Osteocyte (in vitro differentiated cells): ENCODE data around the gene TTBK1. TPM values are rescaled to one million over a fixed set of nuclear protein-coding genes. Genes with fewer than 3 reads are reported as not detected.

Source experiments
- DNase-seq: peaks from one replicate; pipeline ENCODE4 v3.0.0; 2021; ENCODE audit warnings: mixed read lengths; ENCODE audit not compliant: unreplicated experiment; ENCODE audit errors: extremely low spot score
- H3K27ac Mint-ChIP-seq: one replicate; pipeline ENCODE4 v1.8.0; 2021; ENCODE audit warnings: mild to moderate bottlenecking, mixed read lengths; ENCODE audit not compliant: unreplicated experiment
- H3K27me3 Mint-ChIP-seq: one replicate; pipeline ENCODE4 v1.8.0; 2021; ENCODE audit warnings: mixed read lengths; ENCODE audit not compliant: unreplicated experiment
- H3K36me3 Mint-ChIP-seq: one replicate; pipeline ENCODE4 v1.8.0; 2021; ENCODE audit warnings: mixed read lengths; ENCODE audit not compliant: unreplicated experiment
- H3K4me1 Mint-ChIP-seq: one replicate; pipeline ENCODE4 v1.8.0; 2021; ENCODE audit warnings: mixed read lengths; ENCODE audit not compliant: unreplicated experiment
- H3K4me3 Mint-ChIP-seq: one replicate; pipeline ENCODE4 v1.8.0; 2021; ENCODE audit warnings: mild to moderate bottlenecking, moderate library complexity, mixed read lengths; ENCODE audit not compliant: unreplicated experiment
- H3K9me3 Mint-ChIP-seq: one replicate; pipeline ENCODE4 v1.8.0; 2021; ENCODE audit warnings: mixed read lengths; ENCODE audit not compliant: unreplicated experiment
- CTCF ChIP-seq: fragments of 200-600 bp; sonication (generic); IDR thresholded peaks from 2 replicates; pipeline ENCODE4 v1.5.0; 2021; ENCODE audit warnings: antibody characterized with exemption, mild to moderate bottlenecking, moderate library complexity
- total RNA-seq: library from RNA; stranded (reverse); gene quantifications from 2 replicates; pipeline ENCODE4 v1.2.1, GENCODE V29; 2021

Gene TTBK1
- total RNA-seq, 1 donor from 2014 or later = 0.08 TPM

DNA sequence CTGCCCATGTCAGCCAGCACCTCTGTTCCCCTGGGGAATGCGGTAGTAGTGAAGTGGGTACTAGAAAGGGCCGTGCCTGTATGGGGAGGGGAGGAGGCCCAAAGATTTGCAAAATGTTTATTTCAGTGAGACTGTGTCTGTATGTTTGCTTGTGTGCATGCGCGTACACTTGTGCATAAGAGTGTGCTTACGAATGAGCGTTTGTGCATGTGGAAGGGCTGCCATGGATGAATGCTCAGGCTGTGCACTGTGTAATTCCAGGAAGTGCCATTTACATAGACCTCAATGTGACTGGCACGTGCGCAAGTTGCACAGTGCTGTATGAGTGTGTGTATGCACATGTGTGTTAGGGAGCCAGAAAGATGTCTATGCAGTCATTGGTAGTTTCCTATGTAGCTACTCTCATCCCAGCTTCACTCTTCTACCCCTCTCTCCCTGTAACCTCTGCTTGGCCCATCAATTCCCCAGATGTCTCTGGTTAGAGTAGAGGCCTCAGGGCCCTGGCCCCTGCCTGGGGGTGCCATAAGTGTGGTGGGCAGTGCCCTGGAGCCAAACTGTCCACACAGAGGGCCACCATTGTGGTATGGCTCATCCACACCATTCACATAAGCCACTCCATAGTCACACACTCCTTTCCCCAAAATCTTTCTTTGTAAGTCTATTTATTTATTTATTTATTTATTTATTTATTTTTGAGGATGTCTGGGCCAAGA lies 28.0 kb downstream of the TTBK1 start:
- TF ChIP-seq CTCF = no peak
- no peaks in the 10 kb centered on the region for H3K9me3 Mint-ChIP-seq
- H3K36me3 Mint-ChIP-seq = no peaks in the 10 kb centered on the region
- H3K4me1 Mint-ChIP-seq = peaks cover 8% of the 10 kb centered on the region
- H3K27ac Mint-ChIP-seq = no peak overlapping the region
- no peak overlapping the region for H3K4me3 Mint-ChIP-seq
- no peak for DNase-seq
- peaks cover 34% of the 10 kb centered on the region for H3K27me3 Mint-ChIP-seq

- H3K27ac Mint-ChIP-seq = no peak overlapping the region
- DNase-seq = no peak
- H3K36me3 Mint-ChIP-seq = no peaks in the 10 kb centered on the region
- H3K9me3 Mint-ChIP-seq = no peaks in the 10 kb centered on the region
- H3K27me3 Mint-ChIP-seq = peaks cover 34% of the 10 kb centered on the region
- H3K4me3 Mint-ChIP-seq = no peak overlapping the region
- TF ChIP-seq CTCF = no peak
- H3K4me1 Mint-ChIP-seq = peaks cover 9% of the 10 kb centered on the region
These were observed 28.7 kb downstream of the TTBK1 start for GRCh38 chr6:43271944-43272343.

GRCh38 chr6:43273707-43274106 lies 30.4 kb downstream of the TTBK1 start:
- DNase-seq = no peak
- H3K4me1 Mint-ChIP-seq = peaks cover 16% of the 10 kb centered on the region
- H3K9me3 Mint-ChIP-seq = no peaks in the 10 kb centered on the region
- H3K4me3 Mint-ChIP-seq = no peak overlapping the region
- no peak overlapping the region for H3K27ac Mint-ChIP-seq
- TF ChIP-seq CTCF = no peak
- H3K27me3 Mint-ChIP-seq = peaks cover 21% of the 10 kb centered on the region
- no peaks in the 10 kb centered on the region for H3K36me3 Mint-ChIP-seq

GRCh38 chr6:43274127-43274915 lies 31.0 kb downstream of the TTBK1 start:
- Mint-ChIP-seq H3K27ac (no peak overlapping the region), H3K4me1 (peaks cover 16% of the 10 kb centered on the region), H3K27me3 (peaks cover 19% of the 10 kb centered on the region), H3K4me3 (peak overlapping the region; percentile 63), H3K9me3 (no peaks in the 10 kb centered on the region), H3K36me3 (no peaks in the 10 kb centered on the region)
- no peak for DNase-seq
- TF ChIP-seq CTCF = no peak

DNA sequence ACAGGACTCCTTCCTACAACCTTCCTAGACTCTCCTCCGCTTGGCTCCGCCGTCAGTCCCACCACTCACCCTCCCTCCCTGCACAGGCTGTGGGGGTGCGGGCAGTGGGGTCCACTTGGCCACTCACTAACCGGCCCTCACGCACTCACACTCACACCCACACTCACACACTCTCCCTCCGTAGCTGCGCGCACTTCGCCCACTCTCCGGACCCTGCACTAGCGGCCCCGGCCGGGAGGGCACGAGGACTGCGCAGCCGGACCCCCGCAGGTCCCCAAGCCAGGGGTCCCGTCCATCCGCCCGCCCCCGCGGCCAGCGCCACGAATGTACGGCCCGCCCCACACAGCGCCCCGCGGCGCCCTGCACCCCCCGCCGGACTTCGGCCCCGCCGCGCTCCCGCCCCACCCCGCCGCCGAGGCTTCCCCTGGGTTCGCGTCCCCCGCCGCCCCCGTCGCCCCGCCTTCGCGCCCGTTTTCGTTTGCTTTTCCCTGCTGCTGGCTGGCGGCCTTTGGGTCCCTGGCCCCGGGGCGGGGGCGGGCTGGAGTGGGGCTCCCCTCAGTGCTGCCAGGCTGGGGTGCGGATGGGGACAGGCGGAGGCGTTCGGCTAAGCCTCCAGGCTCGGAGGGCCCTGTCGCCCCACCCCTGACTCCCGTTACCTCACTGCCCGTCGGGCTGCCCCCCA lies 31.8 kb downstream of the TTBK1 start:
- TF ChIP-seq CTCF = no peak
- Mint-ChIP-seq H3K4me1 (peaks cover 14% of the 10 kb centered on the region), H3K27ac (no peak overlapping the region), H3K36me3 (no peaks in the 10 kb centered on the region), H3K27me3 (peaks cover 19% of the 10 kb centered on the region), H3K9me3 (no peaks in the 10 kb centered on the region), H3K4me3 (peak overlapping the region; percentile 63)
- no peak for DNase-seq
